Activated CD4-positive, alpha-beta T cell treated with anti-CD3 and anti-CD28 coated beads for 1 hour (primary cell): Measurements from ENCODE around the gene NRIP1.

ENCODE experiments used
- DNase-seq: peaks from one replicate; pipeline ENCODE4 v3.0.0-alpha.2; 2020

The NRIP1 gene

DNA sequence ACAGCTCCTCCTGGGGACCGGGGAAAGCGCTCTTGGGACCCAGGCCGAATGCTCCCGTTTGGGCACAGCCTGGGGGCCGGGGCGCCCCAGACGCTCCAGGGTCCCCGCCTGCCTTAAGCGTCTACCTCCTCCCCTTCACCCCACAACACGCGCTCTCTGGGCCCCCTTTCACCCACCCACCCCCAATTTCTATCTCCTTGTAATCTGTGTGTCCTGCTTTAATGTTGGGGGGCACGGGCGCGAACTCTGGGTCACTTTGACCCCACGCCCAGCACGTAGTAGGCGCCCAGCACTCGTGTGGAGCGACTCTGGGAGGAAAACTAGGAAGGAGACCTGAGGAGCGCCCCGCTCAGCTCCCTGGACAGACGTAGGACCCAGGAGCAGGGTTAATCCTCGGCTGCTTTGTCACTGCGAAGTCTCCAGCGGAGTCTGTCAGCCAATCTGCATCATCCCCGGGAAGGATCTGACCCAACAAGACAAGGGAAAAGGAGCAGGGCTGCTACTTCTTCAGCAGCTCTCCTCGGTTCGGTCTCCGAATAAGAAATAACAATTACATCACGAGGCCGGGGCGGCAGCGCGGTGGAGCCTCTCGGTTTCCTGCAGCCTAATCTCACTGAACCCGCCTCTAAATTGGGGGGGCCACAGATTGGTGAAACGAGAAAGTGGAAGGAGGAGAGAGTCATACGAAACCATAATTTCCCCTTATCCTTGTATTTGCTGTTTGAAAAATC lies 757 bp upstream of the NRIP1 start:
- DNase-seq = peak; percentile 68

DNA sequence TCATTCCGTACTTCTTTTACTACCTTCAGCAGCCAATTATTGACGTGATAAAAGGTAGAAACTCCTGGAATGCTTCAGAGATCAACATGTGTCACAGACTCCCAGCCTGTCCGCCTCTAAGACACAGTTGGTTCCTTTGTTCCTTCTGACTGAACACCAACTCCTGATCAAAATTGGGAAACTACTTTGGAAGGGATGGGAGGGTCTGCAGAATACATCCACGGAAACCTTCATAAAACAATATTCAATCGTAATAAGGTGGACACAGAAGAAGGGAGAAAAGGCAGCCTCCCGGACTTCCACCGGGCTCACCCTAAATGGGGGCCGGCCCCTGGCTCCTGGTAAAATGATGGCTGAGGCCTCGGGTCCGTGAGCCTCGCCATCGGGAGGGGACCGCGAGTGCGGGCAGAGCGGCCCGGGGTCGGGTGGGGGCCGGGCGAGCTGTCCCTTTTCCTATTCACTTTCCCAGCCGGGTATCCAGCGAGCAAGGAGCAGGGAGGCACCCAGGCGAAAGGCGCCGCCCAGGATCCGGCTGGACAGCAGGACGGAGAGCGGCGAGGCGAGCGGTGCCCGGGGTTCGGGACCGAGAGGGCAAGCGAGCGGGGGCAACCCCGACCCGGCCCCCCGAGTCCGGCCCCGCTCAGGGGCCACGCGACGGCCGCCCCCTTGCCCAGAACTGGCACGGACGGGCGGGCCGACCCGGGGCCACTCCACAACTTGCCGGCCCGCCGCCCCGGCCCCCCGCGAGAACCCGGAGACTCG lies 805 bp downstream of the NRIP1 start:
- DNase-seq = no peak

DNA sequence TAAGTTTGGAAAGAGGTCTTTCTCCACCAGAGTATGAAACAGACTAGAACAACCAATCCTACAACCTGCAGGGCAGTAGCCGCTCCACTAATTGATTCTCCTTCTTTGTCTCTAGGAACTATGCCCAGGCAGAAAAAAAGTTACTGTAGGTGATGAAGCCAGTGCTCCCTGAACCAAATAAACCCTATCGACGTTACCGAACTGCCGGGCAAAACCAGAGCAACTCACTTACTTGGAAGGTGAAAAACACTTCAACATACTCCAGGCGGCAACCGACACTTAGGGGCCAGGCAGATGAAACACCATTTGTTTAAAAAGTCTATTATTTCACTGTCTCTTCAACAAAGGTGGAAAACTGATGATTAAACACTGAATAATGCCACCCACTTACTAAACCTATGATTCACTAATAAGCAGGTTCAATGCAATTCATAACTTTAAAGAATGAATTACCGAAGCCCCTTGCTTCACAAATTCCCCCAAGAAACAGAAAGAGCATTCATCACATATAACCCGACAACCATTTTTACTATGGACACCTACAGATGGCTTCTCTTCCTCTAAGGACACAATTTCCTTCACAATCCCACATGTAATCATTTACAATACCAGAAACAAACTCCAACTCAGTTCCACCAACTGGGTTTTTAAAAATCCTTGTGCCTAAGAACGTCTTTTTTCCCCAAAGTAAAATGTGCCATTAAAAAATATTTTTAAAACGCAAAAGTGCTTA lies 1.6 kb downstream of the NRIP1 start:
- no peak for DNase-seq

DNA sequence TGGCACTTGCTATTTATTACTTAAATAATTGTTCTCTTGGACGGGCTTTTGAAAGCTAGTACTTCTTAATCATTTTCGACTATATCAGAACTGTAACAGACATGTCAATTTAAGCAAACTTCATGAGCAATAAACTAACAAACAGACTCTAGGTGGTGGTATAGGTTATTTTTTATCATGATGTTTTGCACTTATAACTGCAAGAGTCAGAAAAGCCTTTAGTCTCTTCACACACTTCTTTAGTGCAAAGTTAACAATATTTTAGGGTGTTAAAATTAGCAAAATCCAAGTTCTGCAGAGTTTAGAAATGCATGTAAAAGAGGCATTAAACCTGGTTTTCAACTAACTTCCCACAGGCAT lies 2.2 kb downstream of the NRIP1 start:
- DNase-seq = no peak

DNA sequence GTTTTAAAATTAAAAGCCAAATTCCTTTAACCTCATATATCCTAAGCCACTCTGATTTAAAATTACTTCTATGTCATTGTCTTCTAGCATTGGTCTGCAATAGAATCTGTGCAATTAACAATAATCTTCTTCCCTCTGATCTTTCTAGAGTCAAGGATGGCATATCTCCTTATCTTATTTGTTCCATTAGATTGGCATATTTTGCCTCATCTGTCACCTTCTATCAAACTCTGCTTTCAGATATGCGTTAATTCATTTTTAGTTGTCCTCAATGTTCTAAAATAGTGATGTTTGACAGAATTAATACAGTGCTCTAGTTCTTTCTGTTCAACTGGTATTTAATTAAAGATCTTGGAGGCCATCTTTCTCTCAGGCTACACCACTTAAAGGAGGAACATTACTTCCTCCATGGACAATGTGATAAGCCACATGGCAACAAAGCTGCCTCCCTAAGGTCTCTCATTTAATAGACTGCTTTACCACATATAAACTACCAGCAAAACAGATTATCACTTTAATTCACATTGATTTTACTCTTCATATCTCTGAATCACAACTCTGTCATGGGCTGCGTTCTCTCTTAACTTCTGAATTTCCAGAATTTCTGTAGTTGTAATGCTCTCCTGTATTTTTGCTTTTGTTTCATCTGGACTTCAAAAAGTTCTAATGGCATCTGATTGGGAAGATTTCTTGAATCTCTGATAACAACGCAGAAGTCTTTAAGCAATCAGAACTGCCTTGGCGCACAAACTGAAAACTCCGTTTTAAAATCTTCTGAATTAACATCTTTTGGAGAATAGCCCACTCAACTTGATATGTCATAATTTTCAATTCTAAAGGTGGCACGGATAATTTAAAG lies 2.8 kb downstream of the NRIP1 start:
- no peak for DNase-seq

DNA sequence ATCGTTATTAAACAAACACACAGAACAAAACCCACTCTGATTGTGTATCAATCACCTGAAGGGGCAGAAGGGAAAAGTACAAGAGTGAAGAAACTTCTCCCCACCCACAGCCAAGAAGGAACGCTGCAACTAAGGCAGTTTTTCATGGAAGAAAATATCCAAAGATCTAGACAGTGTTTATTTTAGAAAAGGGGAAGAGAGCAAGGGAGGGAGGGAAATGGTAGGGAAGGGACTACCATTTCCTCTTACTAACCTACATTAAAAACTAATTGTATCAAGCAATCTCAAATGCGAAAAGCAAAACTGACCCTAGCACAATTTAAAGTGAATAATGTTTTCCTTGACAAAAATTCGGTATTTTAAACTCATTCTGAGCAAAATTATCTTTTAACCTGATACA lies 3.5 kb downstream of the NRIP1 start:
- no peak for DNase-seq

DNA sequence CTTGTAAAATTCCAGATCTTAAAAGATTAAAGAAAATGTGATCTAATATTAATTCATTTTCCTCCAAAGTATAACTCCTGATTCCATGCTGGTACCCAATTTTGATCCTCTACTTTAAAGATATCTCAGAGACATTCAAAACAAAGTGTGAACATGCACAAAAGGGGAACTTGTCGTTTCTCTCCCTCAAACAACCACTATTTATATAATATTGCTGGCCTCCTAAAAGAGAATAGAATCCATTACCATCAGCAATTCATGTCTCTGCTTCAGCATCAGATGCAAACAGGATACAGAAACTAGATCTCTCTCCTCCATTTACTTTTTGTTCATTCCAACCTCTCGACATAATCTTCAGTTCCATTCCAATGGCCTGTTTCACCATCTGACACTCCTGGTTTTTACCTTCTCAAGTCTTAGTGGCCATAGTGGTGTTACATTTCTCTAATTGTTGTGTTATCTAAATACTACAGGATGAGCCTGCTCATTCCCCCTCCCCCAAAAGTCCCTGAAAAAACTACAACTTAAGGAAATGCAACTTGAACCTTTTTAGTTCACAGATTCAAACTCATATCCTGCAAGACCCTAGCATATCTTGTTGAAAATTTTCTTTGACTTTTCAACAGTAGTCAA lies 4.1 kb downstream of the NRIP1 start:
- DNase-seq = no peak

DNA sequence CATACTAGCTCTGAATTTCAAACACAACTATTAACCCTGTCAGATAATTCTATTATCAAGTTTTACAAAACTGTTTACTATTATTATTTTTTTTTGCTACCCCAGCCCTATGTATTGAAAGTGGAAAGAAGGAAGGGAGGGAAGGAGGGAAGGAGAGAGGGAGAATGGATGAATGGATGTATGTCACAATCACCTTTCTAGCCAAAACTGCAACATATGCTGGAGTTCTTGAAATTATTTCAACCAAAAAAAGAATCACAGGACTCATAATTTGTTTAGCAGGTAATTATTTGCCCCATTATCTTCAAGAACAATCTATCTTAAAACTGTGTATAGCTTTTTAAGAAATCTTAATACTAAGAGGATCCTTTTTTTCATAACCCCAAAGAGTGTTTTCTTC lies 5.4 kb downstream of the NRIP1 start:
- no peak for DNase-seq

DNA sequence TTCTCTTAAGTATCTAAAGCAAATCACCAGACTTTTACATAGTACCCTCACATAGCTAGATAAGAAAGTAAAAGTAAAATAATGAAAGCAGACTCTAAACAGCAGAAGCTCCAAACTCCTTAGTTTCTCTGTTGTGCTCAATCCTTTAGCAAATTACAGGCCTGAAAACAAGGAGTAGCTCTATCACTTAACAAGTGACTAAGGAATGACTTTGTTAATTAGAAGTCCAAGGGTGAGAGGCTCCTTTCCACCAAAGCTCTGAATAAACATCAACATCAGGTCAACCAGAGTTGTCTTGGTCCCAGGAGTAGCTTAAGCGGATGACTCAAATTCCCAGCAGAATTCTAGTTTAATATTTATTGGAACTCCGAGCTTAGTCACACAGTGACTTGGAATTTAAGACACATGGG lies 5.9 kb downstream of the NRIP1 start:
- no peak for DNase-seq

DNA sequence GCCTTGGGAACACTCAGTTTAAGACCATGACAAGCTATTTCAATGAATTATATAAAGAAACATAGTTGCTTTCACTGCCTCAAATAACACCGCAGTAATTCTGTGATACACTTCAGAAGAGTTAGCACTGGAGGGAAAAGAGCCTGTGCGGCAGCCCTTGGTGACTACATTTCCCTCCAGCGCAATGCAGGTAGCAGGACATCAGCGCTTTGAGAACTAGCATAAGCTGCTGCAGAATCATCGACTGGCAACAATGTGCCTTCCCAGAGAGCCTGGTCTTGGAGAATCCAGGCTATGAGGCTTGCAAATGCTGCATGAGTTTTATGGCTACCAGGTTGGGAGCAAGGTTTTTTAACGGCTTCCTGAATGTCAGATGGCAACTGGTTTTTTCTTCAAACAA lies 7.5 kb downstream of the NRIP1 start:
- DNase-seq = no peak

DNA sequence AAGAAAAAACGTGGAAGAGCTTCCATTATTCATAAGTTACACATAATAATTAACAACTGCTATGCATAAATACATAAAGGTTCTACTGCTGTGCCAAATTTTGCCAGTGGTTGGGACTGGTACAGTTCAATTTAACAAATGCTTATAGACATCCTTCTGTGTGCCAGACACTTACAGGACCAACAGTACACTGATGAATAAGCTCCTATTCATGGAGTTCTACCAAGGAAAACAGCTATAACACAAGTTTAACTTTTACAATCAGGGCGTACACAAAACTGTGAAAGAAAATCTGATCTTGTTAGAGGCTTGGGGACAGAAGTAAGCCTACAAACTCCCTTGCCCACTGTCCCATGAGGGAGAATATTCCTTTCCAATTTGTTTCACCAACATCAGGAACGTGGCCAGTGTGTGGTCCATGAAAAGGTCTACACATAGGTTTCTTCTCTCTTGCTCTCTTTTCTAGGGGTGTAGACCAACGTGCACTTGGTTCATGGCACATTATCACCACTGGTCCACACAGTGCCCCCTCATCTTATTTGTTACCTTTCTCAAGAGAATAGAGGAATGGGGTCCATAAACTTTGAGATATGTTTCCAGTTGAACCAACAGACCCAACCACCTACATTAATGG lies 10.1 kb downstream of the NRIP1 start:
- no peak for DNase-seq

DNA sequence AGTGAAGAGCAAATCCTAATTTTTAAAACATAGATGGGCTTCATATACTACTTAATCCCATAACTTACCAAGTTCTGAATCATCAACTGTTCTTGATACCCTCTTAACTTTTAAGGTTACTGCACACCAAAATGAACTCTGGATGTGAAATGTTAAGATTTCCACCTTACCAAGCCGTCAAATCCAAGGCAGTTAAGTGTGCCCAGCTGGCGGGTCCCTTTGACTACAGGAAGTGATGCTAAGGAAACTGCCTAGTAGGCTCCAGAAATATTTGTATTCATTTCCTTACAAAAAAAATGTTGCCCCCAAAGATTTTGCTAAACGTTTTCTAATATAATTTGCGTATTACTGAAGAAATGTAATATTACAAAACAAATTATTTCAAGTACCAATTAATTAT lies 10.7 kb downstream of the NRIP1 start:
- DNase-seq = no peak

DNA sequence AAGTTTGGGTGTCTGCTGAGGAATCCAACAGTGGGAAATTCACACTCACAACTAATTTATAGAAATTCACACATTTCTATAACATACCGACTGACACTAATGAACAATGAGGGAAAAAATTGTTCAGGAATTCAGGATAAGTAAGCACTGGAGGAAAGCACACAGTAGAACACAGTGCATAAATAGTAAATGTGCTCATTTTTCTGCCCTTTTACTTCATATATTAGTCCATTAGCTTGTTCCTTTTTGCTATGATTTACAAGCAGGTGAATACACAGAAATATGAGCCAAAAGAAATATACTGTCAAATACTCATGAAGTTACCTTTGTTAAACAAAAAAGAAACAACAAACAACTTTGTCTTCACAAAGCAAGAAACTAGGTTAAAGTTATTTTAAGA lies 11.3 kb downstream of the NRIP1 start:
- DNase-seq = no peak

DNA sequence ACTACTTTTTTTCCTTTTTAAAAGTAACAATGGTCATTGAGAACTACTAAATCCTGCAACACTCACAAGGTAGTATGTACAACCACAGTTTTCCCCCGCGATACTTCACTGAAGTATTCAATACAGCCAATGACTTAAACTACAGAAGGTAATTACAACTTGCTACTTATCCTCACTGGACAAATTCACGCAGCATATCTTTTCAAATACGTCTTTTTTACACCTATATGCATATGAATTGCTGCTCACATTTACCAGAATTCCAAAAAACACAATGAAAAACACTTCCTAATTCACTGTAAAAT lies 12.4 kb downstream of the NRIP1 start:
- no peak for DNase-seq

DNA sequence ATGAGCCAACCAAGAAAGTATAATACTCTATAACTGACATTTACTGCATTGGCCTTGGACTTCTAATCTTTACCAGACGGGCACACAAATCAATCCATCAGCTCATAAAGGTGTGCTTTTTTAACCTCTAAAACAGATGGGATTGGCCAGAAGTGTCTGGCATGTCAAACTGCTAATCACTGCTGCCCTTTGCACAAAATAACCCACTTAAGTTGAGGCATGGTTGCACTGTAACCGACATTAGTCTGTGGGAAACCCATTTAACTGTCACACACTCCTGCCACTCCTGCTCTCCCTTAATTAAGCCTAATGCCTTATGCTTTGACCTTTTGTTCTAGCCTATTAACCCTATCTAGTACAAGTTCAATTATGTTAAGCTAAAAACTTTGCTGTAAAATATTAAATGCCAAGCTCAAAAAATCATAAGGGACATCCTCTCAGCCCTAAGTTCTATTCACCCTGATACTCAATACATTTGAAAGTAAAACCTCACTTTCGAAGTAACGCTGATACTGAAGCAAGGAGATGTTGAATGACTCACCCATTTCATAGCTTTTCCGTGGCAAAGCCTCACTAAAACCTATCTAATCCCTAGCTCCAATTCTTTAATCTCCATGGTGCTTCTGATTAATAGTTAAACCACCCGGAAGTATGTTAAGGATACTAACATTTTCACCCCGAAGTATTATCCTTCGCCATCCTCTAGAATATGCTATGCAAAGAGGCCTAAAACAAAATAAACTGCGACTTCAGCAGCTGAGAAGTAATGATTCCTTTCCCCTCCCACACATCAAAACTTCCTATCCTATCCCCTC lies 12.9 kb downstream of the NRIP1 start:
- no peak for DNase-seq

DNA sequence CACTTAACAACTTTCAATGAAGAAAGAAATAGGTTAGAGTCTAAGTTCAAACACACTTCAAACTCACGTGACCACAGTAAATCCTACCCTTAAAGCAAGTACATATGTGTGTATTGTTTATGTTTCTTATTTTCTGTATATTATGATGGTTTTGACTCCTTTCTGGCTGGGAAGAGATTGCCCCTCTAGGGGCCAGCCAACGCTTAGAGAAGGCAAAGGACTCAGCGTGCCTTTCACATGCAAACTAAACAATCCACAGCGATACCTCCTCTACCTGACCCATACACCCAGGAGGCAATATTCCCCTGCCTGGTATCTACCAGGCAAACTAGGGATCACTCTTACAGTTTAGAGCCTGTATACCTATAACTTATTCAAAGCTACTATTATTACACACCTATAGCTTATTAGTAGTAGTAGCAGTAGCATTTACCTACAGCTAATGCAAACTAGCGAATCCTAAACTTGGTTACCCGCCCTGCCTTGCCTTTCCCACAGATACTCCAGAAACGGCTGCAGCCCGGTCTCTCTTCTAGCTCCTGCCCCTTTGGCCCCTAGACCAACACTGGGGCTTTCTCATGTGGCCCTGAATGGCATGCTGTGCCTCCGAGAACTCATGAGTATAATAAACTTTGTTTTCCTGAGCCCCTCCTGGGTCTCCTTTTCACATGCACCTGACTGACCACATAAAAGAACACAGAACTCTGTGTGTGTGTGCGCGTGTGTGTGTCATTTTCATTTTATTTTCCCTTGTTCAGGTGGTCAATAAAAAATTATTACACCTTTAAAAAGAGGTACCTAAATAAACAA lies 14.0 kb downstream of the NRIP1 start:
- DNase-seq = no peak

DNA sequence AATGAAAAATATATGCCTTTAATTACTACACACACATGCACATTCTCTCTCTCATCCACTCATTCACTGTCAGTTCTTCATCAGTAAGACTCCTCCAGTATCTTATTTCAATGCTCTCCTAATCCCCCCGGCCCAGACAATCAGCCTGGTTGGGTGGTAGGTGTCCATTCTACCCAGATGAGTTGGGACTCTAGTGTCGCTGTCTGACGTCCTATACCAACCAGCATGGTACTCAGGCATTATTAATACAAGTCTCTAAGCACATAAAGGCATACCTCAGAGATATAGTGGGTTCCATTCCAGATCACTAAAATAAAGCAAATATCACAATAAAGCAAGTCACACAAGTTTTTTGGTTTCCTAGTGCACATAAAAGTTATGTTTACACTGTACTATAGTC lies 19.8 kb downstream of the NRIP1 start:
- no peak for DNase-seq

DNA sequence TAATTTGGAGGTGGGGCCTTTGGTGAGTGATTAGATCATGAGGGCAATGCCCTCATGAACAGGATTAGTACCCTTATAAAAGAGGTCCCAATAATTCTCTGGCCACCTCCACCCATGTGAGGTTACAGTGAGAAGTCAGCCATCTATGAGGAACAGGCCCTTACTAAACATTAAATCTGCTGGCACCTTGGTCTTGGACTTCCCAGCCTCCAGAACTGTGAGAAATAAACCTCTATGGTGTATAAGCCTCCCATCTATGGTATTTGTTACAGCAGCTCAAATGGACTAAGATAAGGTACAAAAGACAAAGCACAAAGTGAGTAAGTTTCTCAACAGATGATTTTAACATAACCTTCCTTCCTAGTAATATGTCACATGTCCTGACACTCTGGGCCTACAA lies 22.3 kb downstream of the NRIP1 start:
- no peak for DNase-seq

DNA sequence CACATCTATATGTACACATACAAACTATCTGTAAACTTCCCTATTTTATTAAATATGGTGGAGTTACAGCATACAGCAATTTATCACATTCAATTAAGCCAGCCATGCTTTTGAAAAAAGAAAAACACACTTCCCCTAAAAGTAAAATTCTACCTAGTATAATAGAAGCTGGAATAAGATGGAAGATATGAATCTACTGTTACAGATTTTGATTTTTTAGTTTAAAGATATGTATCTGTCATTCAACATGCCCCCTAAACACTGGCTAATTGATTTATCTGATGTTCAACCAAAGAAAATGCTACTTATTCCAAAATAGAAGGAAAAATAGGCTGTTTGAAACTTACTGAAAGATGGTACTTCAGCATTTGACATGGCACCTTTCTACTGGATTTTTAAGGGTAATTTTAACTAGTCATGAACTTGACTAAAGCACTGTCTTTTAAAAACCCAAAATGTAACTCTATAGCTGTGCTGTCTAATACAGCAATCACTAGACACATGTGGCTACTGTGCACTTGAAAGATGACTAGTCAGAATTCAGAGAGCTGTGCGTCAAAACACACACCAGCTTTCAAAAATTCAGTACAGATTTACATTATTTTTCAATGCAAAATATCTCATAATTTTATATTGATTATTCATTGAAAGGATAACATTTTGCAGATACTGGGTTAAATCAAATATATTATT lies 25.0 kb downstream of the NRIP1 start:
- DNase-seq = no peak

DNA sequence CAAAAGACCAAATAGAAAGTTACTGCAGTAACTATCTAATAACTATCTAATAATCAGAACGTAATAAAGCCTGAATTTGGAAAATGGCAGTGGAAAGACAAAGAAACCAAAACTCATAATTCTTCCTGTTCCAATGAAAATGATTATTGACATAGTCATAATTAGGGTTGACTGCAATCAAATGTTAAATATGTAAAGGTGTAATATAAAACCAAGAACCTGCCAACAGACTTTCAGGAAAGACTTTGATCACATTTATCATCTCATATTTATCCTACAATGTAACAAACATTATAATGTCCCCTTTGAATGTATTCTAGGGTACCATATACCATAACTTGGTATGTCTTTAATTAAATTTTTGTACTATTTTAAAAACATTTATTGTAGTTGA lies 26.9 kb downstream of the NRIP1 start:
- no peak for DNase-seq
